ENCODE results near the gene VPREB3.

Gene VPREB3

DNA sequence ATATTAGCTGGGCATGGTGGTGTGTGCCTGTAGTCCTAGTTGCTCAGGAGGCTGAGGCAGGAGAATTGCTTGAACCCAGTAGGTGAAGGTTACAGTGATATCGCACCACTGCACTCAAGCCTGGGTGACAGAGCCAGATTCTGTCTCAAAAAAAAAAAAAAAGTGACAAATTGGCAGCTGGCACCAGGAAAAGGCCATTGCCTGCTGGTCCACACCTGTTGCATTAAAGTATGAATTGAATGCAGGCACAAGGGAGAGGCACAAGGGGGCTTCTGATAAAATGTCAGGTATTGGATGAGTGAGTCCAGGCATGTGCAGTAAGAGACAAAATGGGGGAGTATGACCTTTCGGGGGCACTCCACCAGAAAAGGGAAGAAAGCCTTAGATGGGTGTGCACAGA lies 31.5 kb downstream of the VPREB3 start:
- no peak for DNase-seq

DNA sequence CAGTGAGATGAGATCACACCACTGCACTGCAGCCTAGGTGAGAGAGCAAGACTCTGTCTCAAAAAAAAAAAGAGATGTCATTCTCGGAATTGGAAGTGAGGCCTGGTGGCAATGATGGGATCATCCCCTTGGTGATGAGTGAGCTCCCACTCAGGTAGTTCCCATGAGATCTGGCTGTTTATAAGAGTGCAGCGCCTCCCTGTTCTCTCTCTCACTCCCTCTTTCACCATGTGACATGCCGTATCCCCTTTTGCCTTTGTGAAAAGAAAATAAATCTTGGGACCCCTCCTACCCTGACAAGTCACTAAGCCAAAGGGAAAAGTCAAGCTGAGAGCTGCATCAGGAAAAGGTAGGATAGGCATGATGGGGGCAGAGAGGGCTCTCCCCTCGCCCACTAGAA lies 32.1 kb downstream of the VPREB3 start:
- DNase-seq = no peak

GRCh38 chr22:23720855-23721254 lies 33.4 kb downstream of the VPREB3 start:
- no peak for DNase-seq

- no peak for DNase-seq
Measured at GRCh38 chr22:23718371-23719165, 35.7 kb downstream of the VPREB3 start.

DNA sequence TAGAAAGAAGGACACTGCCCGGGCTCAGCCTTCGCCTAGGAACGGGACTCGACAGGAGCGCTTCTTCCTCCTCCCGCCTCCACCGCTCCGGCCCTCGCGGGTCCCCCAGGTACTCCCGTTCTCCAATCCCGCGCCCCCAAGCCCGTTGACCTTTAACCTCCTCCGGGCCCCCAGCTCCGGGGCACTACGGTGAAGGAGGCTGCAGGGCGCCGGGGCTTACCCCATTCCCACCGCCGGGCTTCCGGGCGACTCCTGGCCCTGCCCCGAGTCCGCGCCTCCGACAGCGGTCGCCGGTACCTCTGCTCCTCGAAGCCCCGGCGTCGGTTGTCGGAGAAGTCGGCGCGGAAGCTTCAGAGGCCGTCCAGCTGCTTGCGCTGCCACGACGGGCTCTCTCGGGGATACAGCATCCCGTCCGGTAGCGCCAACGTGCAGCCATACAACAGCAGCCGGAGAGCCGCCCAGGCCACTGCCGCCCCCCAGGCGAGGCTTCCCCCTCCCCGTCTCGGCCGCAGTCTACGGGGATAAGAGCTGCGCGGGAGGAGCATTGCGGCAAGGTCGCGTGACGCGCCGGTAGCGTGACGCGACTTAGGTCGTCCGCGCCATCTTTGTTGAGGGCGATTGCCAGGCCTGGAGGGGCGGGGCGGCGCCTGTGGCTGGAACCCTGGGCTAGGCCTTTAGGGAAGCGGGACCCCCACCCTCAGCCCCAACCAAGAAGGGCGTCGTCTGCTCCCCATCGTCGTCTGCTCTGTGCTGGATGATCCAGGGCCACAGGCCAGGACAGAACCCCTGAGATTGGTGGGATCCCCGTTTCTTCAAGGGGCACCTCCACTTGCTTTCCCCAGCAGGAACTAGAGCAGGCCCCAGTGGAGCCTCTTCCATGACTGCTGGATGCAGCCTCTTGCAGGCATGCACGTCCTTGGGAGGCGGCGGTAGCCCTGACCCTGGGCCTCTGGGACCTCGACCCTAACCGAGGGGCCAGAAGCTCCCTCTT lies 37.1 kb downstream of the VPREB3 start:
- DNase-seq = peak; percentile 80 to 87

DNA sequence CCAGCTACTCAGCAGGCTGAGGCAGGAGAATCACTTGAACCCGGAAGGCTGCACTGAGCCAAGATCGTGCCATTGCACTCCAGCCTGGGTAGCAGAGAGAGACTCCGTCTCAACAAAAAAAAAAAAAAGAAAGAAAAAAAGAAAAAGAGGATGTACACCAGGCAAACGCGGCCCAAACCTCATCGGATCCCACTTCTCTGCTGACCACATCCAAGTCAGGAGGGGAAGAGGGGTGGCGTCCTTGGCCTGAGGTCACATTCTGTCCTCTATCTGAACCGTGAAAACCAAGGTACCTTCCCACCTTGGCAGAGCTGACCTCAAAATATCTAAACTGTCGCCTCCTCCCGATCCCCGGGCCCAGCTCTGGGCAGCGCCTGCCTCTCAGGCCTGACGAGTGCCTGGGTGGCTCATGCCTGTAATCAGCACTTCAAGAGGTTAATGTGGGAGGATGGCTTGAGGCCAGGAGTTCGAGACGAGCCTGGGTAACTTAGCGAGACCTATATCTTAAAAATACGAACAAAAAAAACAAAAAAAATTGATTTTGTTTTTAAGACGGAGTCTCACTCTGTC lies 38.3 kb downstream of the VPREB3 start:
- DNase-seq = no peak

DNA sequence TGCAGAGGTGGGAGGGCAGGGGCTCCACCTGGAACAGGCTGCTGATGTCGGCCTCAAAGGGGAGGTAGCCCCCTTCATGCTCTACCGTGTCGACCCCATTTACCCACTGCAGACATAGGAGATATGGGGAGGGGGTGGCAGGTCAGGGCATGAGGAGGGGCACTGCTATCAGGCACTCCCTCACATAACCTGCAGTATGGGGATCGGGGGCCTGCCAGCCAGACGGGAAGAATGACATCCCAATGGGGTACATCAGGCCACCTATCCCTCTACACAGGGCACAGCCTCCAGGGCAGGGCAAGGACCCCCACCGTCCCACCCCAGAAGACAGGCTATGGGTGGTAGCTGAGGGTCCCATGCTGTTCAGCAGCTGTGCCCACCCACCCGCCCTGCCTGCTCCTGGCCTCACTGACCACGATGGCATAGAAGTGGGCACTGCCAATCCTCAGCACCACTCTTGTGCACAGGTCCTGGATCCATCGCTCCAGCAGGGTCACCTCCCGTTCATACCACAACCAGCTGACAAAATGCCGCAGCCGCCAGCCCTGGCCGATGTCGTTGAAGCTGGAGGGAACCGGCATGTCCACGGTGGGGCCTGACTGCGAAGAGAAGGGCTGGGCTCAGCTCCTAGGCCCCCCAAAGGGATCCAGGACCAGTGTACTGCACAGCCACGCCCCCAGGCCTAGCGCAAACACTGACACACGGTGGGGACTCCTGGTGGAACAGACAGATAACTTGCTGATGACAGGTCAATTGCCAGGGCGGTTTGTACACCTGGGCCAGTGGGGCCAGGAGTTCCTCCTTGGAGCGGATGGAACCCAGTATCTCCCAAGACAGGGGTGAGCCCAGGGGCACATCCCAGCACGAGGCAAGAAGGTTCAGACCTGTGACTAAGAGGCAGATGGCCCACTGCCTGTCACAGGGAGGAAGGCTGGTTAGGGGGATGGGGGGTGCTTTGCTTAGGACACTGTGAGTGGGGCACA lies 39.3 kb downstream of the VPREB3 start:
- no peak for DNase-seq

DNA sequence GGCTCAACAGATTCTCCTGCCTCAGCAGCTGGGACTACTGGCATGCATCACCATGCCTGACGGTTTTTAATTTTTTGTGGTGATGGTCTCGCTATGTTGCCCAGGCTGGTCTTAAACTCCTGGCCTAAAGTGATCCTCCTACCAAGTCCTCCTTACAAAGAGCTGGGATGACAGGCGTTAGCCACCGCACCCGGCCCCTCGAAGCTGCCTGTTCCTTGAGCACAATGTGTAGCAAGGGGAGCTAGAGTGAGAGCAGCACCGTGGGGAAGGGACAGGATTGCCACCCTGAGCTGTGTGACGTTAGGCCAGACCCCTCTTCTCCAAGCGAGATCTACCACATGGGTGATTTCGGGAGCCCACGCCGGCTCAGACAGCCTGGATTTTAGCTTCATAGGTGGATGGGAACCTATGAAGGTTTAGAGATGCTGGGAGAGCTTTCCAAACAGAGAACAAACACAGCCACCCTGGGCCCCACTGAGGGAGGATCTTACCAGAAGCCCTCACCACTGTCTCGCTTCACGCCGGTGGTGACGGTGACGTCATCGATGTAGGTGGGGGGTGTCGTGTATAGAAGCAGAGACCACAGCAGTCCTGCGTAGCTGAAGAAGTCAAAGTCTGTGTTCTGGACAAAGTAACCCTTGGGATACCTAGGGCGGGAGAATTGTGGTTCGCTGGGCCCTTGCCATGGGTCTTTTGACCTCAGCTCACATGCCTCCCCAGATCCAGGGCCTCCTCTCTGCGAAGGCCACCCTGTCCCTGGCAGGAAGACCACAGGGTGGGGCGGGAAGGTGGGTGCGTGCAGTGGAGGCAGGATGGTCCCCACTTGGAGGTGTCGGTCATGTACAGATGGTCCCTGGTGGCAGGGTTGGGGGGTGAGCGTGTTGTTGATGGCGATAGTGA lies 40.3 kb downstream of the VPREB3 start:
- DNase-seq = no peak

DNA sequence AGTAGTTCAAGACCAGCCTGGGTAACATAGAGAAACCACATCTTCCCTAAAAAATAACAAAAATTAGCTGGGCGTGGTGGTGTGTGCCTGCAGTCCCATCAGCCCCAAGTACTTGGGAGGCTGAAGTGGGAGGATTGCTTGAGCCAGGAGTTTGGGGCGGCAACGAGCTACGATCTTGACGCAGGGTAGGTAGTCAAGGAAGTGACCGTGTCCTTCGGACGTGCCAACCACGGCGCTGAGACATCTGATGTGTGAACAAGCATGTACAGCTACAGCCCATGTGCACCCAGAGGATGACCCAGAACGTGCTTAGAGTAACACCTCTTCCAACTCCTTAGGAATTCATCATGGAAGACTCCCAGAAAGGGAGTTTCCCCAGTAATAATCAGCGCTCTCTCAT lies 42.0 kb downstream of the VPREB3 start:
- DNase-seq = no peak

- no peak for DNase-seq
Measured at GRCh38 chr22:23709107-23709506, 45.1 kb downstream of the VPREB3 start.

- no peak for DNase-seq
Measured at GRCh38 chr22:23708270-23708669, 46.0 kb downstream of the VPREB3 start.

DNA sequence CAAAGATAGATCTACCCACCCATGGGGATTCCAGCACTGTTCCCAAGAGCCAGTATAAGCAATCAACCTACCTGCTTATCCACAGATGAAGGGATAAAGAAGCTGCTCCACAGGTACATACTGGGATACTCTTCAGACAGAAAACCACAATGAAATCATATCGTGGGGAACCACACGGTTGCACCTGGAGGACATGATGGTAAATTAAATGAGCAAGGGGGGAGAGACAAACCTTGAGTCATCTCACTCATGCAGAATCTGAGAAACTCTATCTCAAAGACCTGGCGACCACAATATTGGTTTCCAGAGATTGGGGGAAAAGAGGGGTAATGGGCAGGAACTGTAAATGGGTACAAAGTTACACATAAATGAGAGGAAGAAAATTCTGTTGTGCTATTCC lies 48.9 kb downstream of the VPREB3 start:
- DNase-seq = no peak

GRCh38 chr22:23704829-23705228 lies 49.4 kb downstream of the VPREB3 start:
- DNase-seq = no peak

GRCh38 chr22:23704062-23704461 lies 50.2 kb downstream of the VPREB3 start:
- no peak for DNase-seq
